D721Med (cell line): Measurements from ENCODE around the gene RNF215.
A peak's percentile ranks its signal among the peaks of the same experiment; 100 is the strongest.

Experiments
- DNase-seq: peaks from one replicate; pipeline ENCODE4 v3.0.0; 2011; ENCODE audit warnings: low spot score; ENCODE audit not compliant: insufficient read length
- FAIRE-seq: peaks from 2 replicates; lab custom pipeline; 2011; peaks lifted over from hg19 to GRCh38; lab: Jason Lieb, UNC
- TF ChIP-seq, protein P1 (sequence below): IDR thresholded peaks from 2 replicates; pipeline ENCODE4 v1.5.1; 2012; ENCODE audit warnings: mild to moderate bottlenecking, control low read depth; ENCODE audit not compliant: insufficient read depth; ENCODE audit errors: missing control alignments

Gene RNF215

DNA sequence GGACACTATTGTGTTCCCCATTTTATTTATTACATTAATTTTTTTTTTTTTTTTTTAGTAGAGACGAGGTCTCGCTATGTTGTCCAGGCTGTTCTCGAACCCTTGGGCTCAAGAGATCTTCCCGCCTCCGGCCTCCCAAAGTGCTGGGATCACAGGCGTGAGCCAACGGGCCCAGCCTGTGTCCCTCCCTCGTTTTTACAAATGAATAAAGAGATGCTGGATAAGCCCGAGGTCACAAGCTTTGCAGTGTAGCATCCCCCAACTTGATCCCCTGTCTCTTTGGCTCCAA, 38.1 kb upstream of the RNF215 start:
- FAIRE-seq (no peak), DNase-seq (no peak)
- TF ChIP-seq, protein P1, sequence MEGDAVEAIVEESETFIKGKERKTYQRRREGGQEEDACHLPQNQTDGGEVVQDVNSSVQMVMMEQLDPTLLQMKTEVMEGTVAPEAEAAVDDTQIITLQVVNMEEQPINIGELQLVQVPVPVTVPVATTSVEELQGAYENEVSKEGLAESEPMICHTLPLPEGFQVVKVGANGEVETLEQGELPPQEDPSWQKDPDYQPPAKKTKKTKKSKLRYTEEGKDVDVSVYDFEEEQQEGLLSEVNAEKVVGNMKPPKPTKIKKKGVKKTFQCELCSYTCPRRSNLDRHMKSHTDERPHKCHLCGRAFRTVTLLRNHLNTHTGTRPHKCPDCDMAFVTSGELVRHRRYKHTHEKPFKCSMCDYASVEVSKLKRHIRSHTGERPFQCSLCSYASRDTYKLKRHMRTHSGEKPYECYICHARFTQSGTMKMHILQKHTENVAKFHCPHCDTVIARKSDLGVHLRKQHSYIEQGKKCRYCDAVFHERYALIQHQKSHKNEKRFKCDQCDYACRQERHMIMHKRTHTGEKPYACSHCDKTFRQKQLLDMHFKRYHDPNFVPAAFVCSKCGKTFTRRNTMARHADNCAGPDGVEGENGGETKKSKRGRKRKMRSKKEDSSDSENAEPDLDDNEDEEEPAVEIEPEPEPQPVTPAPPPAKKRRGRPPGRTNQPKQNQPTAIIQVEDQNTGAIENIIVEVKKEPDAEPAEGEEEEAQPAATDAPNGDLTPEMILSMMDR = no peak

DNA sequence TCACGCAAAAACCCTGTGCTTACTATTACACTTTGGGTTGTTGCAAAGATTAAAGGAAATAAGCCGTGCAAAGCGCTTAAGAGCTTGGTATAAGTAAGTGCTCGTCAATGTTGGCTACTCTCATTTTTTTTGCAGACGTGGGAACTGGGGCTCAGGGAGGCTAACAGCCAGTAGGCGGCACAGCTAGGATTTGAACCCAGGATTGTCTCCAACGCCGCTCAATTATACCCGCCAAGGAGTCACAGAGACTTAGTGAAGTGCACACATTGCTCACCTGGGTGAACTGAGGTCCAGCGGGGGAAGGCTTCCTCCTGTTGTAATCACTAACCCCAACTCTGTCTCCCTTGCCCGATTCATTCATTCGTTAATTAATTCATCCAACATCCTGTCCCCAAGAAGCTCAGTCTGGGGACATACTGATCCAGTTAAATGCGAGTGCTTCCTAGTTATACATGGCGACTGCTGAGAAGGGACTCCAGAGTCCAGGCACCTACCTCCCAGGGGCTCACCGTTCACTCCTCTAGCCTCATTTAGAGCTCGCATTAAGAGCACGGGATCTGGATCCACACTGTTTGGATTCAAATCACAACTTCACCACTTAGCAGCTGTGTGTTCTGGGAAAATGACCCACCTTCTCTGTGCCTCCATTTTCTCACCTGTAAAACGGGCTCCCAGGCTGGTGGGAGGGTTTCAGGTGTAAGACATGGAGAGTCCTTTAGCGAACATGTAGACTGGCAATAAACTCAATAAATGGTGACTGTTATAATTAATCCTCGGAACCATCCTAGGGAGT, 37.5 kb upstream of the RNF215 start:
- TF ChIP-seq, protein P1 = peak; percentile 13
- FAIRE-seq (no peak), DNase-seq (no peak)

DNA sequence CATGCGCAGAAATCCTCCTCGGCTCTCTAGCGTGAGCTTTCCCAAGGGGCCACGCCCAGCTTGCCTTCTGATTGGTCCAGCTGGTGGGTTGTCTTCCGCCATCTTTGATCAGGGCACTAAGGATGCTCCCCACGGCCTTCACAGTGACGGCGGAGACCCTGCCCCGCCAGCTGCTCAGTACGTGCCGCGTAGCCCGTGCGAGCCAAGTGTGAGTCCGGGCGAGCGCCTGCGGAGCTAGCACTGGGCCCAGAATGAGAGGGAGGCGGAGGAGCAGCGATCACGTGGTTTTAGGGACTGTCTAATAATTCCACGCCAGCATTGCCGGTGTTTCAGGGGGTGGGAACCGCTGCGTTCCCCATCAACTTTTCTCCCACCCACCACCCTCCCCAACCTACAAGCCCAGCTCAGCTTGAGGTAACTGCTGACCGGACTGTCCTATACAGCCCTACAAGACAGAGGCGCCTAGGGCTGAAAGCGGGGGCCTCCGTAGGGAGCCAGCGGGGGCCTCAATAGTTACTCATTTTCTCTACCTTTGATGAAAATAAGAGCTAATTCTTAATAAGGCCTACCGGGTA, 36.8 kb upstream of the RNF215 start:
- DNase-seq (peak; percentile 64), FAIRE-seq (no peak)
- TF ChIP-seq, protein P1 = no peak

DNA sequence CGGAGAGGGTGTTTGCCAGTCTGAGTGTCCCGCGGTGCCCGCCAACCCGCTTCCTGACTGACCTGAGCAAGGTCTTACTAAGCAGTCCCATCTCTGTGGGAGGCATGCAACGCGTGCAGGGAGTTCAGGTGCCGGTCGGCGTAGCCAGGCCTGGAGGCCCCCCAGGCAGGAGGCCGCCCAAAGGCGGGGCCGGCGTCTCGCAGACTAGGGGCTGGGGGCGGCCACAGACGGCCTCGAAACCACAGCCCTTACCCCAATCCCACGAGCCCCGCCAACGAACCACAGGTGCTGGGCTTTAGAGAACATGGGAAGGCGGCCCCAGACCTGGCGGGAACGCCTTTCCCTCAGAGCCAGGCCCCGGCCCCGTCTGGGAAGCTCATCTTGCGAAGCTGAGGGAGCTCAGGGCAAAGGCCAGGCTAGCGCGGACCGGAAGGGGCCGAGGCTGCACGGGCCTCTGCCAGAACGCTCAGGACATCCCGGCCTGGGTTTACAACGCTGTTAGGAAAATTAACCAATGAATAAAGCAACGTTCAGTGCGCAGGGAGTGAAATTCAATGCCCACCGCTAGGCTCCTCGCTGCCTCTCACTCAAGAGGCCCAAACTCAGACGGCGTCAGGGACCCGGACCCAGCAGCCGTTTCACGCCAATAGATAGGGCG, 36.2 kb upstream of the RNF215 start:
- no peak for DNase-seq
- FAIRE-seq = no peak
- TF ChIP-seq, protein P1 = no peak

DNA sequence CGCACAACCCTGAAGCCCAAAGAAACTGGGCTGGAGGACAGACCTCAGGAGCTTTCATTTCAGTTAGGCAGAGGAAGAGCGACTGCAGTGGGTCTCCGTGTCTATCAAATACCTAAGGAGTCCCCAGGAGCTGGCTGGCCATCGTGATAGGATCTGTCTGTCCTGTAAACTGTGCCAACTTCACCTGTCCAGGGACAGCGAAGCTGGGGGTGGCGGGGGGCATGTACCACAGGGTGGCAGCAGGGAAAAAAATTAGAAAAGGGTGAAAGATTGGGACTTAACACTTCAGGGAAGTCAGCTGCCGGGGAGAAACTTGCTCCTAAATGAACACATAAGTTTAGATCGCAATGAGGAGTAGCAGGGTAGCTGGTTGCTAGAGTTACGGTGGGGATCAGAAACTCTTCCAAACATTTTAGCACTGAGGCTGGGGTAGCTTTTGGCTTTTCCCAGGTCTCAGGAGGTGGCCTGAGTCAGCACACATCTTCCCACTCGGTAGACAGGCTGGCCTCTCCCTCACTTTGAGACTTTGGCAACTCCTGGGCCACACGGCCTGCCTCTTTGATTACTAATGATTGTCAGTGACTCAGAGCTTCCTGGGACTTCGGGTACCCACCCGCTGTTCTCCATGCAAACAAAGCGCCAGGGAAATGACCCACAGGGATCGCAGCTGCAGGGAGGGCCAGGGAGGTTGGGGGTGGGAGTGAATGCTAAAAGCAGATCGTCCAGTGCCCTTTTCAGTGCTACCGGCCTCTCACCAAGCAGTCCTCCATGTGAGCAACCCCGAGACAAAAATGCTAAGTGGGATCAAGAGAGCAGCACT, 35.5 kb upstream of the RNF215 start:
- no peak for FAIRE-seq
- TF ChIP-seq, protein P1 = no peak
- no peak for DNase-seq

DNA sequence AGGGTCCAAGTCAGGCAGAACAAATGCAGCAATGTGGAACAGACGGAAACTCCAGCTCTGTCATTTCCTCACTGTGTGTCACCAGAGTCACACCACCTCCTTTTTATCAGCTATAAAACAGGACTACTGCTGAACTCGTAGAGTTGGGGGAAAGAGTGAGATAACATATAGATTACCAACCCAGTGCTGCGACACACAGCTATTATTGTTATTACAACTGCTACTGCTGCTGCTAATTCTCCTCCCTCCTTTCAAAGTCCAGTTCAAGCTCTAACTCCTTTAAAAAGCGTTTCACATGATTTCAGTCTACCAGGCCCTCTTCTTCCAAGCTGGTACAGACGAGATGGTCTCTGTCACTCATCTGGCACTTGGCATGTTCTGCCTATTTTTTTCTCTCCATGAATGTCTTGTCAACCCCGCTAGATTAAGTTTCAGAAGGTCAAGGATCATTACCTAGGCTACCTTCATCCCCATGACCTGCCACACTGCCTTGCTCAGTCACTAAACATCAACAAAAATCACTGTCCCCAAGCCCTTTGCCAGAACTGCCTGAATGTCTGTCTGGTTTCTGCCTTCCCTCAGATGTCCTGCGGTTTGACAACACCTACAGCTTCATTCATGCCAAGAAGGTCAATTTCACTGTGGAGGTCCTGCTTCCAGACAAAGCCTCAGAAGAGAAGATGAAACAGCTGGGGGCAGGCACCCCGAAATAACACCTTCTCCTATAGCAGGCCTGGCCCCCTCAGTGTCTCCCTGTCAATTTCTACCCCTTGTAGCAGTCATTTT, 34.7 kb upstream of the RNF215 start:
- TF ChIP-seq, protein P1 = no peak
- DNase-seq (no peak), FAIRE-seq (no peak)
